ENCODE measurements around the gene RNF103. TPM values are rescaled to one million over a fixed set of nuclear protein-coding genes. Genes with fewer than 3 reads are reported as not detected.

RNF103 gene
- total RNA-seq, 1 donor from 2014 or later: 21.0 TPM

- H3K9me3 ChIP-seq: no peaks in the 10 kb centered on the region
- H3K27me3 ChIP-seq: no peaks in the 10 kb centered on the region
- intact Hi-C loops (cut with DNase I): no loop called here
- peak overlapping the region; percentile 97 for H3K27ac ChIP-seq
- TF ChIP-seq CTCF (IDR thresholded peaks at IDR 0.05): no peak
- ATAC-seq (peak; percentile 79), DNase-seq (peak; percentile 85)
- H3K36me3 ChIP-seq: peaks cover 15% of the 10 kb centered on the region
- H3K4me3 ChIP-seq: peak overlapping the region; percentile 66
- peaks cover 11% of the 10 kb centered on the region for H3K4me1 ChIP-seq
Measured at GRCh38 chr2:86623043-86623493, 597 bp downstream of the RNF103 start.

- ATAC-seq (peak; percentile 49), DNase-seq (peak; percentile 68)
- Histone ChIP-seq H3K4me3 (peak overlapping the region; percentile 66), H3K4me1 (peaks cover 15% of the 10 kb centered on the region), H3K27ac (peak overlapping the region; percentile 97), H3K9me3 (no peaks in the 10 kb centered on the region), H3K36me3 (peaks cover 17% of the 10 kb centered on the region), H3K27me3 (no peaks in the 10 kb centered on the region)
- intact Hi-C loops (cut with DNase I): no loop called here
- no peak for TF ChIP-seq CTCF (IDR thresholded peaks at IDR 0.05)
Measured at GRCh38 chr2:86622519-86623042, 1.1 kb downstream of the RNF103 start.

DNA sequence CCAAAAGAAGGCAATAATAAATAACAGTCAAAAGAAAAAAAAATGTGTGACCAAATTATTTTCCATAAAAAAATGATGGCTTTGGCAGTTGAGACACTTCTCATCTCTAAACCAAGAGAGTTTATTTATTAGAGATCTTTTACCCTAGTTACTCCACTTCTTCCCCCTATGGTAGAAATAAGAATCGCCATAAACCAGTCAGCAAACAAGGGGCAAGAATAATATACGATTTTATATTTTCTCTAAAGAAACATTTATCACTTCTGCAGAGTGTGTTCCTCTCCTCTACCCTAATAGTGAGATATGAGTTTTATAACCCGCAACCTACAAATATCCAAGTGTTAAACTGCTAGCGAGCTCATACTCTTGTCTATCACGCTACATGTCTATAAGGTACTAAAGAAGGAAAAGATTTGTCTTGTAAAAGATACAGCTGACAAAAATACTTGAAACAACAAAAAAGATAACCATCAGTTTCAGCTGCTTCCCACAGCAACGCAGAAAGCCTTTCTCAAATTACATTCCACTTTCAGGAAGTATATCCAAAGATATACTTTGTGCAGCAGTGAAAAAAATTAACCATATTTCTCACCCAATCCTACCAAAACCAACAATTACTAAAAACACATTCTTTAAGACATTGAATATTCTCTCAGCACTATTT, 2.3 kb downstream of the RNF103 start:
- no peak for ATAC-seq
- peak overlapping the region; percentile 66 for H3K4me3 ChIP-seq
- no peaks in the 10 kb centered on the region for H3K27me3 ChIP-seq
- intact Hi-C loops (cut with DNase I): no loop called here
- no peak for TF ChIP-seq CTCF (IDR thresholded peaks at IDR 0.05)
- H3K4me1 ChIP-seq: peaks cover 17% of the 10 kb centered on the region
- H3K9me3 ChIP-seq: no peaks in the 10 kb centered on the region
- DNase-seq: no peak
- H3K36me3 ChIP-seq: peaks cover 25% of the 10 kb centered on the region
- H3K27ac ChIP-seq: peak overlapping the region; percentile 97

DNA sequence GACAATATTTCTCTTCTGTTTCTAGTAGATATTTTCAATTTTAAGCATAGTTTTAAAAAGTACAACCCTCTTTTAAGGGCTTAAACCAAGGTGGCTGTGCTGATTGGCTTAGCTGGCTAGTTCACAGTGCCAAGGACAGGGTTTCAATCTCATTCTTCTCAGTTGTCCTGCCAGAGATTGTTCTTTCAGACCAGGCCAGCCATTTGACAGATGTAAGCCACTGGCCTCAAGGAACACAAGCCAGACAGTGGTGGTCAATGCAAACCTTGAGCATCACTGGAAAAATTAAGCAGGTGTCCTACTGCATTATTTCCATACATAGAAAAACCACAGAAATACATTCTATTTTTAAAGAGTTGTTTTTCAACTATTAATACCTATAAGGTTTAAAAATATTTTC, 5.9 kb downstream of the RNF103 start:
- ATAC-seq (no peak), DNase-seq (no peak)
- Histone ChIP-seq H3K9me3 (no peaks in the 10 kb centered on the region), H3K4me1 (peaks cover 17% of the 10 kb centered on the region), H3K4me3 (no peak overlapping the region), H3K36me3 (peaks cover 59% of the 10 kb centered on the region), H3K27ac (no peak overlapping the region), H3K27me3 (no peaks in the 10 kb centered on the region)
- intact Hi-C loops (cut with DNase I): no loop called here
- TF ChIP-seq CTCF (IDR thresholded peaks at IDR 0.05): no peak

GRCh38 chr2:86617153-86617552, 6.5 kb downstream of the RNF103 start:
- Histone ChIP-seq H3K9me3 (no peaks in the 10 kb centered on the region), H3K27me3 (no peaks in the 10 kb centered on the region), H3K27ac (no peak overlapping the region), H3K36me3 (peaks cover 60% of the 10 kb centered on the region), H3K4me3 (no peak overlapping the region), H3K4me1 (peaks cover 17% of the 10 kb centered on the region)
- ATAC-seq (no peak), DNase-seq (no peak)
- intact Hi-C loops (cut with DNase I): no loop called here
- TF ChIP-seq CTCF (IDR thresholded peaks at IDR 0.05): no peak

All from upper lobe of right lung (tissue), 1 donor.